PC-3 (cell line): ENCODE measurements around the gene BMPER. TPM values are rescaled to one million over a fixed set of nuclear protein-coding genes. Genes with fewer than 3 reads are reported as not detected.

Experiments
- ATAC-seq: fragments of 200-7000 bp; cut with Tn5 transposase; 2 replicates; pipeline ENCODE4 v1.9.1; 2020; ENCODE audit warnings: mild to moderate bottlenecking, moderate library complexity
- BruUV-seq: library from RNA; stranded (reverse); fragments of 400-500 nt; replicated peaks from 2 replicates; lab custom pipeline; 2021; lab: Mats Ljungman, UMichigan
- CTCF ChIA-PET: fragments of 300-600 bp; sonication (Branson Sonifier 250); formaldehyde crosslinking; loops from one replicate; lab custom pipeline; 2022; ENCODE audit warnings: antibody characterized with exemption; lab: Charles Lee
- POLR2A ChIA-PET: fragments of 300-600 bp; sonication (Branson Sonifier 250); formaldehyde crosslinking; loops from one replicate; lab custom pipeline; 2022; ENCODE audit warnings: antibody characterized with exemption; ENCODE audit not compliant: unreplicated experiment; lab: Charles Lee
- DNase-seq: peaks from one replicate; pipeline ENCODE4 v3.0.0-alpha.2; 2015
- H2AFZ ChIP-seq: fragments of 300-600 bp; sonication (generic); 2 replicates; pipeline ENCODE4 v1.6.0; 2016; ENCODE audit warnings: antibody characterized with exemption, low read length
- H3F3A ChIP-seq: fragments of 300-600 bp; sonication (generic); one replicate; pipeline ENCODE4 v1.6.0; 2017; ENCODE audit warnings: antibody characterized with exemption, low read length, control low read depth, mild to moderate bottlenecking; ENCODE audit not compliant: unreplicated experiment
- H3K27ac ChIP-seq: fragments of 300-600 bp; sonication (generic); 2 replicates; pipeline ENCODE4 v1.5.1; 2016; ENCODE audit warnings: mild to moderate bottlenecking, low read length
- H3K27me3 ChIP-seq: fragments of 300-600 bp; sonication (generic); 2 replicates; pipeline ENCODE4 v1.6.1; 2016; ENCODE audit warnings: low read length, mixed read lengths
- H3K36me3 ChIP-seq: fragments of 300-600 bp; sonication (generic); 2 replicates; pipeline ENCODE4 v1.6.1; 2016; ENCODE audit warnings: low read depth, mixed run types, low read length, mixed read lengths
- H3K4me1 ChIP-seq: fragments of 300-600 bp; sonication (generic); 2 replicates; pipeline ENCODE4 v1.5.1; 2016; ENCODE audit warnings: low read length; ENCODE audit not compliant: insufficient read depth
- H3K4me2 ChIP-seq: fragments of 300-600 bp; sonication (generic); 2 replicates; pipeline ENCODE4 v1.6.0; 2016; ENCODE audit warnings: low read length
- H3K4me3 ChIP-seq: fragments of 300-600 bp; sonication (generic); 2 replicates; pipeline ENCODE4 v1.5.1; 2016; ENCODE audit warnings: mild to moderate bottlenecking, low read length, mixed read lengths
- H3K79me2 ChIP-seq: fragments of 300-600 bp; sonication (generic); 2 replicates; pipeline ENCODE4 v1.6.1; 2017; ENCODE audit warnings: low read length, mixed read lengths
- H3K9ac ChIP-seq: fragments of 300-600 bp; sonication (generic); 2 replicates; pipeline ENCODE4 v1.6.0; 2016; ENCODE audit warnings: mild to moderate bottlenecking, low read length
- H3K9me2 ChIP-seq: fragments of 300-600 bp; sonication (generic); replicated peaks from 2 replicates; pipeline ENCODE4 v1.6.1; 2016; ENCODE audit warnings: mixed run types, low read length, mixed read lengths
- H3K9me3 ChIP-seq: fragments of 300-600 bp; sonication (generic); 2 replicates; pipeline ENCODE4 v1.6.1; 2016; ENCODE audit warnings: low read length, mixed read lengths
- H4K20me1 ChIP-seq: fragments of 300-600 bp; sonication (generic); 2 replicates; pipeline ENCODE4 v1.6.1; 2016; ENCODE audit warnings: low read length, mixed read lengths
- EZH2 ChIP-seq: fragments of 300-600 bp; sonication (generic); IDR thresholded peaks from one replicate; pipeline ENCODE4 v1.6.1; 2017; ENCODE audit warnings: antibody characterized with exemption, mild to moderate bottlenecking, low read length; ENCODE audit not compliant: unreplicated experiment
- EZH2phosphoT487 ChIP-seq: fragments of 300-600 bp; sonication (generic); IDR thresholded peaks from 2 replicates; pipeline ENCODE4 v1.6.1; 2018; ENCODE audit warnings: mild to moderate bottlenecking, antibody characterized with exemption, low read length, borderline replicate concordance
- intact Hi-C: fragments of 100-400 bp; cut with micrococcal nuclease; formaldehyde crosslinking; loops from 2 replicates; pipeline ENCODE4 v1.9.0; 2023
- total RNA-seq: library from RNA; depleted of rRNA; stranded (reverse); fragments of >200 nt; gene quantifications from 2 replicates; pipeline ENCODE4 v1.2.3, GENCODE V29; 2014
- TF ChIP-seq, protein P1 (sequence below): fragments of 300-600 bp; sonication (generic); conservative IDR thresholded peaks from 2 replicates; pipeline ENCODE4 v1.5.1; 2017; ENCODE audit warnings: antibody characterized with exemption, low read depth, mild to moderate bottlenecking, low read length

BMPER gene
- total RNA-seq, 1 experiment from 2014 or later = 0.11 TPM

DNA sequence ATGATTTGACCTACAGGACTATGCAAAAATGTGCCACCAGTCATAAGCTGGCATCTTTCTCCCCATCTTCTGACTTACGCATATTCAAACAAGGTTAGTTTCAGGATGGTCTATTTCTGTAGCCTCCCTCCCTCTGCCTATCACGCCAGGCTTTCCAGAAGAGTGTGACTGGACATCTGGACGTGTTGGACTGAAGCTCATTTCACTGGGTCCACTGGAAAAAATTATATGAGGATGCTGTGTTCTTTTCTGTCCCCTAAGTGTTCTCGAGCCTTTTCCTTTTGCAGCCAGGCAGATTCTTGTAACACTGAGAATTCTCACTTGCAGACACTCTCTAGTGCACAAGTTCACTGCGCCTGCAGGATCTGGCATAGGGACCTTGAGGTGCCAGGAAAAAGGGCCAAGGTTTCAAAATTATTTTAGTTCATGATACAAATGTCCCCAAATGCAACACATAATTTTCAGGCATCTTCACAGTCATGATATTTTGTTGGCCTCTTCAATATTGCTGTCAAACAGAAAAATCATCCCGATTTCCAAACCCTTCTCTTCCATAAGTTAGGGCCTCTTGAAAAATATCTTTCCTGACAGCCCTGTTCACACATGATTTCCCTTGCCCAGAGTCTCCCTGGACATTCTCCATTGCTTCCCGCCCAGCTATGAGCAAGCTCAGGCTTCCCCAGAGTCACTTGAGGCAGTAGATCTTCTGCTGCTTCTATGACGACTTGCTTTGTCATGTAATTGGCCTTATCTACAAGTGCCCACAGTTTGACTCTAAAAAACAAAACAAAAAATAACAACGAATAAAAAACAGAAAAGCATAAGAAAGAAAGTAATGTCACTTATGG, 170.4 kb downstream of the BMPER start:
- POLR2A ChIA-PET = no interaction called here
- DNase-seq (no peak), ATAC-seq (no peak)
- no peaks in the 10 kb centered on the region; the same call in 1 of the 2 replicates for H3K27me3 ChIP-seq
- TF ChIP-seq EZH2 (no peak), EZH2phosphoT487 (no peak)
- TF ChIP-seq, protein P1, sequence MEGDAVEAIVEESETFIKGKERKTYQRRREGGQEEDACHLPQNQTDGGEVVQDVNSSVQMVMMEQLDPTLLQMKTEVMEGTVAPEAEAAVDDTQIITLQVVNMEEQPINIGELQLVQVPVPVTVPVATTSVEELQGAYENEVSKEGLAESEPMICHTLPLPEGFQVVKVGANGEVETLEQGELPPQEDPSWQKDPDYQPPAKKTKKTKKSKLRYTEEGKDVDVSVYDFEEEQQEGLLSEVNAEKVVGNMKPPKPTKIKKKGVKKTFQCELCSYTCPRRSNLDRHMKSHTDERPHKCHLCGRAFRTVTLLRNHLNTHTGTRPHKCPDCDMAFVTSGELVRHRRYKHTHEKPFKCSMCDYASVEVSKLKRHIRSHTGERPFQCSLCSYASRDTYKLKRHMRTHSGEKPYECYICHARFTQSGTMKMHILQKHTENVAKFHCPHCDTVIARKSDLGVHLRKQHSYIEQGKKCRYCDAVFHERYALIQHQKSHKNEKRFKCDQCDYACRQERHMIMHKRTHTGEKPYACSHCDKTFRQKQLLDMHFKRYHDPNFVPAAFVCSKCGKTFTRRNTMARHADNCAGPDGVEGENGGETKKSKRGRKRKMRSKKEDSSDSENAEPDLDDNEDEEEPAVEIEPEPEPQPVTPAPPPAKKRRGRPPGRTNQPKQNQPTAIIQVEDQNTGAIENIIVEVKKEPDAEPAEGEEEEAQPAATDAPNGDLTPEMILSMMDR = no peak
- peaks cover 7% of the 10 kb centered on the region for H3K4me1 ChIP-seq
- no peaks in the 10 kb centered on the region for H3K9me2 ChIP-seq
- intact Hi-C loops = no loop called here
- no peaks in the 10 kb centered on the region for H3K36me3 ChIP-seq
- no peaks in the 10 kb centered on the region for H3K9me3 ChIP-seq
- H3K79me2 ChIP-seq = no peaks in the 10 kb centered on the region
- no peaks in the 10 kb centered on the region for H4K20me1 ChIP-seq
- H3K4me3 ChIP-seq = no peak overlapping the region
- no peak overlapping the region for H3K27ac ChIP-seq
- no peak overlapping the region for H3K4me2 ChIP-seq
- BruUV-seq = no TSS peak
- H3K9ac ChIP-seq = no peak overlapping the region
- CTCF ChIA-PET = no interaction called here
- H2AFZ ChIP-seq = no peak overlapping the region
- H3F3A ChIP-seq = no peaks in the 10 kb centered on the region

DNA sequence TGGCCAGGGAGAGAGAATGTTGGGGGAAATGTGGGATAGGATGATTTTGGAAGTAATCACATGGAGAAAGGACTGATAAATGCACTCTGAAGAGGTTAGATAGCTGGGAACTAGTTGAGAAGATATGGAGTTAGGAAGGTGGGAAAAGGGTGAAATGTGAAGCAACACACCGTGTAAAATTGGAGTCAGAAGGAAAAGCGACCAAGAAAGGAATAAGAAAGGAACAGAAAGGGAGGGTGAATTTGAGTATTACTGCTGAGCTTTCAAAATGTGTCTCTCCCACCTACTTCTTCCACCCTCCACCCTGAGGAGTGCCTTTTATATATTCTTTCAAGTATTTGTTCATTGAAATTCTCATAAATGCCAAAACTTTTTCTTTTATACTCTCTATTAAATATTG, 171.8 kb downstream of the BMPER start:
- ChIA-PET CTCF (no interaction called here), POLR2A (no interaction called here)
- Histone ChIP-seq H3K9me2 (no peaks in the 10 kb centered on the region), H3K9ac (no peak overlapping the region), H4K20me1 (no peaks in the 10 kb centered on the region), H3K79me2 (no peaks in the 10 kb centered on the region), H3K9me3 (no peaks in the 10 kb centered on the region), H3K4me1 (no peaks in the 10 kb centered on the region), H3K36me3 (no peaks in the 10 kb centered on the region), H3K4me2 (no peak overlapping the region), H3K27ac (no peak overlapping the region), H2AFZ (no peak overlapping the region), H3K4me3 (no peak overlapping the region), H3F3A (no peaks in the 10 kb centered on the region), H3K27me3 (no peaks in the 10 kb centered on the region; the same call in 1 of the 2 replicates)
- no peak for TF ChIP-seq EZH2
- TF ChIP-seq, protein P1 = no peak
- TF ChIP-seq EZH2phosphoT487 = no peak
- intact Hi-C loops = no loop called here
- BruUV-seq = no TSS peak
- no peak for ATAC-seq
- no peak for DNase-seq

DNA sequence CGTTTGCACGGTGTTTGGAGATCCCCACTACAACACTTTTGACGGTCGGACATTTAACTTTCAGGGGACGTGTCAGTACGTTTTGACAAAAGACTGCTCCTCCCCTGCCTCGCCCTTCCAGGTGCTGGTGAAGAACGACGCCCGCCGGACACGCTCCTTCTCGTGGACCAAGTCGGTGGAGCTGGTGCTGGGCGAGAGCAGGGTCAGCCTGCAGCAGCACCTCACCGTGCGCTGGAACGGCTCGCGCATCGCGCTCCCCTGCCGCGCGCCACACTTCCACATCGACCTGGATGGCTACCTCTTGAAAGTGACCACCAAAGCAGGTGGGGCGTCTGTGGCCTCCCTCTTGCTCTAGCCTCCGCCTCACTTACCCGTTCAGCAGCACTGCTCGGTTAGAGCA, 173.5 kb downstream of the BMPER start:
- Histone ChIP-seq H3K9me2 (no peaks in the 10 kb centered on the region), H3K4me1 (no peaks in the 10 kb centered on the region), H3F3A (no peaks in the 10 kb centered on the region), H3K27ac (no peak overlapping the region), H2AFZ (no peak overlapping the region), H3K9me3 (no peaks in the 10 kb centered on the region), H3K79me2 (no peaks in the 10 kb centered on the region), H4K20me1 (no peaks in the 10 kb centered on the region), H3K4me3 (no peak overlapping the region), H3K4me2 (no peak overlapping the region), H3K36me3 (no peaks in the 10 kb centered on the region), H3K27me3 (no peaks in the 10 kb centered on the region; the same call in 1 of the 2 replicates), H3K9ac (no peak overlapping the region)
- ATAC-seq (no peak), DNase-seq (no peak)
- ChIA-PET POLR2A (no interaction called here), CTCF (no interaction called here)
- intact Hi-C loops = no loop called here
- TF ChIP-seq EZH2 (no peak), EZH2phosphoT487 (no peak)
- TF ChIP-seq, protein P1 = no peak
- BruUV-seq = no TSS peak
